ENCODE results near the gene CDK9. TPM values are rescaled to one million over a fixed set of nuclear protein-coding genes. Genes with fewer than 3 reads are reported as not detected.

CDK9 gene
- polyA plus RNA-seq, 3 donors, result 24.9 to 139 (median 26.4) TPM

DNA sequence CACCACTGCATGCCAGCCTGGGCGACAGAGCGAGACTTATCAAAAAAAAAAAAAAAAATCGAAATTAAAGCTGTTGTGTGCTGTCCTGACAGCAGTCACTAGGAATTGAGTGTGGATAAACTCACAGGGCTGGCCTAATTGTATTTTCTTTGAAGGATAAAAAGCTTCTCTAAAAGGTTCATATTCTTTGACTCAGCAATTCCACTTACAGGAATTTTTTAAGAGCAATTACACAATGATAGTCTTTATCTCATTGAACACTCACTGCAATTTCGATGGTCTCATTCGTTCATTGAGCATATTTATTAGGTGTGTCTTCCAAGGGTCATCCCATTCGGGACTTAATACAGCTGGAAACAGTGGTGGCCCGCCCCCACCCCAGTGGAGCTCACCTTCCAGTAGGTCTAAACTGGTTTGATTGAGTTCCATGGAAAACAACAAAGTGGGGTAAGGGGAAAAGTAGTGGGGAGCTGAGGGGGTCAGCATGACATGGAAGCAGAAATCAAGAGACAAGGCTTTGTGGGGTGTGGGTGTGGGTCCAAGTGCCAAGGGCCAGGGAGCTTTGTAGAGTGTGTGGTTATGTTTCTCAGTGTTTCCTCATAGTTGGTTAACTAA, 6.7 kb downstream of the CDK9 start:
- Histone ChIP-seq H3K79me2 (ENCODE audit: insufficient read depth, low read length) (peaks cover 41% of the 10 kb centered on the region), H3K9me3 (replicated peaks in 1 of 2; ENCODE audit: control insufficient read depth in 1 of 2, insufficient read depth in 1 of 2, low read length in 2 of 2) (no peaks in the 10 kb centered on the region), H3K27me3 (ENCODE audit: control insufficient read depth in 2 of 2, insufficient read depth in 2 of 2, low read length in 2 of 2) (no peaks in the 10 kb centered on the region), H3K4me1 (ENCODE audit: control insufficient read depth in 1 of 2, insufficient read depth in 2 of 2, low read length in 2 of 2) (peaks cover 10 to 14% of the 10 kb centered on the region in 2 donors), H3K4me3 (replicated peaks in 1 of 3; ENCODE audit: low read depth in 2 of 3, low read length in 3 of 3) (no peak overlapping the region), H3K36me3 (replicated peaks in 1 of 2; ENCODE audit: control insufficient read depth in 1 of 2, insufficient read depth in 2 of 2, low read length in 2 of 2) (peaks cover 57 to 60% of the 10 kb centered on the region in 2 donors), H4K20me1 (ENCODE audit: insufficient read depth, low read length) (peaks cover 89% of the 10 kb centered on the region), H3K27ac (ENCODE audit: low read depth in 1 of 2, low read length in 2 of 2) (no peak overlapping the region), H3K9ac (ENCODE audit: insufficient read depth, low read length, poor library complexity, severe bottlenecking) (no peak overlapping the region), H2AFZ (ENCODE audit: insufficient read depth, low read depth, low read length, poor library complexity, severe bottlenecking) (no peak overlapping the region), H3K4me2 (replicated peaks; ENCODE audit: extremely low read depth, low read length, poor library complexity, severe bottlenecking) (no peak overlapping the region)
- TF ChIP-seq, protein P1, sequence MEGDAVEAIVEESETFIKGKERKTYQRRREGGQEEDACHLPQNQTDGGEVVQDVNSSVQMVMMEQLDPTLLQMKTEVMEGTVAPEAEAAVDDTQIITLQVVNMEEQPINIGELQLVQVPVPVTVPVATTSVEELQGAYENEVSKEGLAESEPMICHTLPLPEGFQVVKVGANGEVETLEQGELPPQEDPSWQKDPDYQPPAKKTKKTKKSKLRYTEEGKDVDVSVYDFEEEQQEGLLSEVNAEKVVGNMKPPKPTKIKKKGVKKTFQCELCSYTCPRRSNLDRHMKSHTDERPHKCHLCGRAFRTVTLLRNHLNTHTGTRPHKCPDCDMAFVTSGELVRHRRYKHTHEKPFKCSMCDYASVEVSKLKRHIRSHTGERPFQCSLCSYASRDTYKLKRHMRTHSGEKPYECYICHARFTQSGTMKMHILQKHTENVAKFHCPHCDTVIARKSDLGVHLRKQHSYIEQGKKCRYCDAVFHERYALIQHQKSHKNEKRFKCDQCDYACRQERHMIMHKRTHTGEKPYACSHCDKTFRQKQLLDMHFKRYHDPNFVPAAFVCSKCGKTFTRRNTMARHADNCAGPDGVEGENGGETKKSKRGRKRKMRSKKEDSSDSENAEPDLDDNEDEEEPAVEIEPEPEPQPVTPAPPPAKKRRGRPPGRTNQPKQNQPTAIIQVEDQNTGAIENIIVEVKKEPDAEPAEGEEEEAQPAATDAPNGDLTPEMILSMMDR (IDR thresholded peaks at IDR 0.05), result no peak
- no peak overlapping the region for H3K4me3 Mint-ChIP-seq
- 88% methylated on average over 3 of the region's 7 CpGs for WGBS (ENCODE audit: insufficient coverage)
- DNase-seq, result no peak
- H3K27me3 Mint-ChIP-seq (ENCODE audit: low read depth in 3 of 3), result peaks cover 12 to 15% (median 12%) of the 10 kb centered on the region in 3 donors
- no peaks in the 10 kb centered on the region for H3K9me3 Mint-ChIP-seq
- H3K27ac Mint-ChIP-seq, result peak overlapping the region in 4 of 7 donors; percentile 4 to 76 (median 52)
- H3K36me3 Mint-ChIP-seq, result peaks cover 47 to 58% of the 10 kb centered on the region in 2 donors
- intact Hi-C loops (cut with micrococcal nuclease), result no loop called here
- peaks cover 23% of the 10 kb centered on the region for H3K4me1 Mint-ChIP-seq

DNA sequence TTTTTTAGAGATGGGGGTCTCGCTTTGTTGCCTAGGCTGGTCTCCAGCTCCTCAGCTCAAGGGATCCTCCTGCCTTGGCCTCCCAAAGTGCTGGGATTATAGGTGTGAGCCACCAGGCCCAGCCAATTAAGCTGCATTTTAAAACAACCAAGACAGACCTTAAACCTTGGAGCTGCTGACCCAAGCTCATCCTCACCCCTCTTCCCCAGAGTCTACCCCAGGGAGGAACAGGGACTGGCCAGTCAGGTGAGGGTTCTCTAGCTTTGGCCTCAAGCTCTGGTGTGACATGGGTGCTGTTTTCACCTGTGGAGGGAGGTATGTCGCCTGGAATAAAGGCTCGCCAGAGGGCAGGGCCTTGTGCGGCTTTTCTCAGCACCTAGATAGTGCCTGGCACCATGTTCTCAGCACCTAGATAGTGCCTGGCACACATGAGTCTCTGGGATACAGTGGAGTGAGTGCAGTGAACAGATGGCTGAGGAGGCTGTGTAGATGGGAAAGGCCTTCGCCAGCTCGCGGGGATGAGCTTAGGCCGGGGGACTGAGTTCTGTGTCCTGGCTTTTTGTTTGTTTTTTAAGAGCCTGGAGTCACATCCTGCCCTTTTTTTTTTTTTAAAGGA, 7.4 kb downstream of the CDK9 start:
- Mint-ChIP-seq H3K9me3 (no peaks in the 10 kb centered on the region), H3K27ac (peak overlapping the region in 2 of 7 donors; percentile 18 to 65), H3K4me3 (no peak overlapping the region), H3K27me3 (ENCODE audit: low read depth in 3 of 3) (peaks cover 14 to 20% (median 17%) of the 10 kb centered on the region in 3 donors), H3K4me1 (peaks cover 24% of the 10 kb centered on the region), H3K36me3 (peaks cover 41 to 51% of the 10 kb centered on the region in 2 donors)
- Histone ChIP-seq H3K4me2 (replicated peaks; ENCODE audit: extremely low read depth, low read length, poor library complexity, severe bottlenecking) (no peak overlapping the region), H3K4me1 (ENCODE audit: control insufficient read depth in 1 of 2, insufficient read depth in 2 of 2, low read length in 2 of 2) (peaks cover 8 to 11% of the 10 kb centered on the region in 2 donors), H4K20me1 (ENCODE audit: insufficient read depth, low read length) (peaks cover 82% of the 10 kb centered on the region), H3K79me2 (ENCODE audit: insufficient read depth, low read length) (peaks cover 34% of the 10 kb centered on the region), H2AFZ (ENCODE audit: insufficient read depth, low read depth, low read length, poor library complexity, severe bottlenecking) (no peak overlapping the region), H3K4me3 (replicated peaks in 1 of 3; ENCODE audit: low read depth in 2 of 3, low read length in 3 of 3) (no peak overlapping the region), H3K27ac (ENCODE audit: low read depth in 1 of 2, low read length in 2 of 2) (no peak overlapping the region), H3K9me3 (replicated peaks in 1 of 2; ENCODE audit: control insufficient read depth in 1 of 2, insufficient read depth in 1 of 2, low read length in 2 of 2) (no peaks in the 10 kb centered on the region), H3K9ac (ENCODE audit: insufficient read depth, low read length, poor library complexity, severe bottlenecking) (no peak overlapping the region), H3K36me3 (replicated peaks in 1 of 2; ENCODE audit: control insufficient read depth in 1 of 2, insufficient read depth in 2 of 2, low read length in 2 of 2) (peaks cover 50 to 53% of the 10 kb centered on the region in 2 donors), H3K27me3 (ENCODE audit: control insufficient read depth in 2 of 2, insufficient read depth in 2 of 2, low read length in 2 of 2) (no peaks in the 10 kb centered on the region)
- 74% methylated on average over 6 of the region's 8 CpGs for WGBS (ENCODE audit: insufficient coverage)
- DNase-seq, result no peak
- intact Hi-C loops (cut with micrococcal nuclease), result no loop called here
- TF ChIP-seq, protein P1 (IDR thresholded peaks at IDR 0.05), result no peak
